ENCODE data around the gene MAGI2. TPM values are rescaled to one million over a fixed set of nuclear protein-coding genes. Genes with fewer than 3 reads are reported as not detected.
A peak's percentile ranks its signal among the peaks of the same experiment; 100 is the strongest.
"Not testable (repeated sequence)": the region's sequence is repeated elsewhere in the genome, so short reads cannot be mapped to it uniquely, and the experiment has no call there.

Gene MAGI2
- polyA plus RNA-seq, 3 donors, result 35.4 to 39.1 (median 36.4) TPM

GRCh38 chr7:78516450-78516849 lies 937.0 kb downstream of the MAGI2 start:
- DNase-seq (ENCODE audit: low read depth in 3 of 3, low spot score in 2 of 3), result no peak

GRCh38 chr7:78514634-78515033 lies 938.8 kb downstream of the MAGI2 start:
- DNase-seq (ENCODE audit: low read depth in 3 of 3, low spot score in 2 of 3), result no peak

DNA sequence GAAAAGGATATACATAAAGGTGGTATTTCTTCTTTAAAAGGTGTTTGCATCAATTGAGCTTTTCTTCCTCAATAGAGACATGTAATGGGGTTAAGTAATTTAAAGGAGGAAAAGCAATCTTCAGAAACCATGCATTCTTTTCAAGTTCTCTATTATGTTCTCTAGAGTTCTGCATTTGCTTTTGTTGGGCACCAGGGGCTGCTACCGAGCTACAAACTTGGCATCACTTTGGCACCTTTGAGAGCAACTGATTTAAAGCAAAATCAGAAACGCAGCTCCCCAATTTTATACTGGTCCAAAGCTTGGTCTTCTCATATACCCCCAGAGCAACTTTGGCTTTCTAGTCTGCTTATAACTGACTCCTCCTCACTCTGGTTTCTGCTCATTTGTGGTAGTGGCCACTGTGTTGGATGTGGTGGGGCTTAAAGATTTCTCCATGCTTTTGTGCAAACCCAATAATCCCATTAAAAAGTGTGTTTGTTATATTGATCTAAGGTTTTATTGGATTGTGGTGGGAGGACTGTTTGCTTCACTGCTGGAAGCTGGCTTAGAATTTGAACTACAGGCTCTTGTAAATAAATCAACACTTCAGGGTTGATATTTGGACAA lies 942.8 kb downstream of the MAGI2 start:
- DNase-seq (ENCODE audit: low read depth in 3 of 3, low spot score in 2 of 3), result peak in 2 of 3 donors; percentile 14 to 30

GRCh38 chr7:78503301-78503700 lies 950.2 kb downstream of the MAGI2 start:
- not testable (repeated sequence) for DNase-seq (ENCODE audit: low read depth in 3 of 3, low spot score in 2 of 3)

DNA sequence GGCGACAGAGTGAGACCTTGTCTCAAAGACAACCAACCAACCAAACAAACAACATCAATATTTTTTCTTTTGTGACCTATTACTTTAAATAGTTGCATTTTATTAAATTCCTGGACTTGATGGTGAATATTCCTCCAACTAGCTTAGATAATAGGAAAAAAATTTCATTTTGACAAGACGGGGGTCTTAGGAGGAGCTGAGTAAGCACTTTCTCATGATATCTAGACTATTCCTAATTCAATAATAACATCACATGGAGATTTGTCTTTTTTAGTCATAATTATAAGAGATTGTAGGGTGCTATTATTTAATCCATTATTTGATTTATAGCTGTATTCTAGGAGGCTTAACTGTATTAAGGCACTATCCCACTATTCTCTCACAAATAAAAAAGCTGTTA lies 952.4 kb downstream of the MAGI2 start:
- DNase-seq (ENCODE audit: low read depth in 3 of 3, low spot score in 2 of 3), result no peak

GRCh38 chr7:78499971-78500370 lies 953.5 kb downstream of the MAGI2 start:
- DNase-seq (ENCODE audit: low read depth in 3 of 3, low spot score in 2 of 3), result no peak

GRCh38 chr7:78499283-78499682 lies 954.2 kb downstream of the MAGI2 start:
- no peak for DNase-seq (ENCODE audit: low read depth in 3 of 3, low spot score in 2 of 3)

DNA sequence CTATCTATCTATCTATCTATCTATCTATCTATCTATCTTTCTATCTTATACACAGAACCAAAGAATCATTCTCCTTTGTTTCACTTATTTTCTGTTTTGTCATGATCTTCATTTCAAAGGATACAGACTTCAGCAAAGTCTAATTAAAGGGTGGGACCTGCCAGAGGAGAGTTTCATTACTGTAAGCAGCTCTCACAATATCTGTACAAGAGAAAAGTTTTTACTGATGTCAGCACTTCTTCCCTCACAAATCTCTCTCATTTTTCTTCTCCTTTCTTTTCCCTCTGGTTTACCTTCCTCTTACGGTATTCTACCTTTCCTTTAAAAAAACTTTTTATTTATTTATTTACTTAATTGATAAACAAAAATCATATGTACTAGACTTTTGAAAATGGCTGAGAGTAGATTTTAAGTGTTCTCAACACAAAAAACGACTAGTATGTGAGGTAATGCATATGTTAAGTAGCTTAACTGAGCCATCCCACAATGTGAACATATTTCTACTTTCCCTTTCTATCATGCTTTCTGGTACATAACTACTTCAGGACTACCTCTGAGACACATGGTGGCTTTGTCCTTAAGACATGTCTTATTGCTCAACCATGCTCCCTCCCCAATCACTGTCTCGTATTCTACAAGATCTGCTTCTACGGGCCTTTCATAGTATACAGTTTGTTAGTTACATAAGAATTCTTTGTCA lies 955.6 kb downstream of the MAGI2 start:
- DNase-seq (ENCODE audit: low read depth in 3 of 3, low spot score in 2 of 3), result no peak

GRCh38 chr7:78496096-78496630 lies 957.3 kb downstream of the MAGI2 start:
- DNase-seq (ENCODE audit: low read depth in 3 of 3, low spot score in 2 of 3), result no peak

GRCh38 chr7:78493401-78493800 lies 960.1 kb downstream of the MAGI2 start:
- no peak for DNase-seq (ENCODE audit: low read depth in 3 of 3, low spot score in 2 of 3)

- no peak for DNase-seq (ENCODE audit: low read depth in 3 of 3, low spot score in 2 of 3)
Measured at GRCh38 chr7:78492146-78492545, 961.3 kb downstream of the MAGI2 start.

DNA sequence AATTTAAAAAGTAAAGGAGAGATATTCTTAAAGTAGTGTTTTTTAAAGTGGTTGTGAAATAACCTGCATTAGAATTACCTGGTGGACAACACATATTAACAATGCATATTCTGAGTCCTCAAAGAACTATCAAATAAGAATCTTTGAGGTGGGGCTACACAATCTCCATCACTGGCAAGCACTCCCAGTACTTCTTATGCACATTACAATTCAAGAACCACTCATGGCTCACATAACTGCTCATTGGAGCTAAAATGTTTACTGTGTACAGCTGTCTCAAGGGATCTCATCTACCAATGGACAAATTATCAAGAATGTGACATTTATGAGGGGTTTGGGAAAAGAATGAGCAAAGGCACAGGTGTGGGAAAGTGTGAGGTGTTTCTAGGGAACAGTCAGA lies 962.9 kb downstream of the MAGI2 start:
- DNase-seq (ENCODE audit: low read depth in 3 of 3, low spot score in 2 of 3), result no peak

DNA sequence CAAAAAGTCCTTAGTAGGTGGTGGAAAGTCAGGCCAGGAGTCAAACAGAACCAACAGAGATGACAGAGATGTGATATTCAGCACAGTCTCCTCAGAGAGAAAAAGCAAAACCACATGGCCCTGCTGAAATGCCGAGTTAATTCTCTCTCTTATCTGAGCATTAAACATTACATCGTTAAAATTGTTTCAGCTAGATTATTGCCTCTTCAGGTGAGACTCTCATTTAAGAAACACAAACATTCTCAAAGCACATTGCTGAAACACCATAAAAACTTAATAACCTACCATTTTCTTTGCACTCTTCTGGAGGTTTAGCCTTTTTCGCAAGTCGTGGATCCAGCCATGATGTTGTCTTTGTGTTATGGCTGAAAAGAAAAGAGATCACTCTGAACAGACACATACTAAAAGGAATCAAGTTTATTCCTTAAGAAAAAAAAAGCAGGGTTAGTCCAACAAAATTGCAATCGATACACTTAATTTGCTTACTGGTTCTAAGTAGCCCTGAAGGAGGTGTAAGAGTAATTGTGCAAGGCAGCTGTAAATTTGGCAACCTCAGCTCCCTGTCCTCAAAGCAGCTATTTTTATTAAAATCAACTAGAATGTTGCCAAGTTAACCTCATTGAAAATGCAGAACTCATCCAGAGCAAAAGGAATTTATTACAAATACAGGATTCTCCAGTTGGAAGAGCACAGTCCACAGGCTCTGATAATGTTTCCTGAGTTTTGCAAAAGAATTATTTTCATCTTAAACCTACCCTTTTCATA lies 963.8 kb downstream of the MAGI2 start:
- DNase-seq (ENCODE audit: low read depth in 3 of 3, low spot score in 2 of 3), result no peak

- DNase-seq (ENCODE audit: low read depth in 3 of 3, low spot score in 2 of 3), result no peak
Measured at GRCh38 chr7:78487464-78487863, 966.0 kb downstream of the MAGI2 start.

DNA sequence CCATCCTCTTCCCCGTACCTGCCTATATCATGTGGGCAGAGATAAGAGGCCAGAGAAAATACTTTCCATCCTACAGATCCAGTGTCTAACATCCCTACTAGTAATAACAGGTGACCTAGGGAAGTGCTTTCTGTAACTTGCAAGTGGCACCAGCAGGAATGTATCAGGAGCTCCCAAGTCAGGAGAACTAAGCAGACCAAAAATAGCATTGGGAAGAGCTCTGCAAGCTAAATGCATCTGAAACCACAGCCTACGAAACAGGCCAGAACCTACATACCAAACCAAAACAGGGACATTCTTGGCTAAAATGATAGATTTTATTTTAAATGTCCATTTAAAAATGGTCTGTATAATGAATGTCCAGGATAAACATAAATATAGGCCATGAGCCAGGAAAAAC lies 974.1 kb downstream of the MAGI2 start:
- no peak for DNase-seq (ENCODE audit: low read depth in 3 of 3, low spot score in 2 of 3)

GRCh38 chr7:78476851-78477405 lies 976.5 kb downstream of the MAGI2 start:
- DNase-seq (ENCODE audit: low read depth in 3 of 3, low spot score in 2 of 3), result no peak

GRCh38 chr7:78473571-78474301 lies 979.7 kb downstream of the MAGI2 start:
- no peak for DNase-seq (ENCODE audit: low read depth in 3 of 3, low spot score in 2 of 3)

DNA sequence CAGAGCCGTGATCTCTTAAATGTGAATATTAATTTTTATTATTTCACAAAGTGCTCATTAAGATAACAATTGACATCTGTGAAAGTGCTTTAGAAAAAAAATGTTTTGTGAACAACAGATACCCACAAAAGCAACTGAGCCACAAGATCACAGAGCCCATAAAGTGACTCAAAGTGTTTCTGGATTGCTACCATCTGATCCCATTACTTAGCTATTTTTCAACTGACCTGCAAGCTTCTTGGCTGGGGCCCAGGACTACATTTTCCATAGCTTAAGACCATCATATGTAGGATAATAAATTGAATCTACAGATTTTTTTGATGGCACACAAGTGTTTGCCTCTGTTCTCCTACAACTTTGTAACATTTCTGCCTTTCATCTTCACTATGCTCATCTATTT lies 980.4 kb downstream of the MAGI2 start:
- no peak for DNase-seq (ENCODE audit: low read depth in 3 of 3, low spot score in 2 of 3)

DNA sequence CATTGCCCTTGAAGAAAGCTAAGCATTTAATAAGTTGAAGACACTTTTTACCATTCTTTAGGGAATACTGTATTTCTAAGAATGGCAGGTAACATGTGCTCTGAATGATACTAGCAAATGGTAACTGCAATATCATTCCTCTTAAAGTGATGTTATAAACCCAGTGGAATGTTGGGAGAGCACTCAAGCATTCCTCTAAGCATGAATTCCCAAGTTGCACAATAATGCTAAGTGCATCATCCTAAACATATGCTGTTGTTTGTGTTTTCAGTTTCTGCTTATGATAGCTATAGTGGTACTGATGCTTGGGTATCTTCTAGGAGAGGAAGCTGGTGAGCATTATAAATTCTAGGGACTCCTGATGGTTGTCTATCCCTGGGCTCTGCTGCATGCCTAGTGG lies 980.9 kb downstream of the MAGI2 start:
- DNase-seq (ENCODE audit: low read depth in 3 of 3, low spot score in 2 of 3), result no peak

DNA sequence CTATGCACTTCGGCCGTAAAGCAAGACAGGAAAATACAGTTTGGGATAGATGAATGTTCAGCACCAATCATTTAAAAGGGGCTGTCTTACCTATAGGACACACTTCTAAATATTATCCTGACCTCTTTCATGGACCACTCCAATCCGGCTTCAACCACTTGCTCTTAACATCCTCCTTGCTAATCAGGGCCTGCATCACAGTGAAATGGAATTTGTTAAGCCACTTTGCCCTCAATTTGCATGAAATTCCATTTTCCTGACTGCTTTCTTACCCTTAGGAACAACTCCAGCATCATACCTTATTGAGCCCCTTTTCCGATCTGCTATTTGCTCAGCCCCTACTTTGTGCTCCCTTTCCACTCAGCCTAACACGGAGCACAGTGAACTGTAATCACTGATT lies 987.6 kb downstream of the MAGI2 start:
- no peak for DNase-seq (ENCODE audit: low read depth in 3 of 3, low spot score in 2 of 3)

GRCh38 chr7:78463039-78463438 lies 990.4 kb downstream of the MAGI2 start:
- no peak for DNase-seq (ENCODE audit: low read depth in 3 of 3, low spot score in 2 of 3)

All from right renal cortex interstitium (tissue), 3 donors.